Neural cell (in vitro differentiated cells): ENCODE data around the gene OR1D5. TPM values are rescaled to one million over a fixed set of nuclear protein-coding genes. Genes with fewer than 3 reads are reported as not detected.
"Not testable (repeated sequence)": the region's sequence is repeated elsewhere in the genome, so short reads cannot be mapped to it uniquely, and the experiment has no call there.

Source experiments
- H2AFZ ChIP-seq: fragments of 200-600, 300-800 bp; sonication (generic), shearing (Covaris generic); 2 replicates; pipeline ENCODE4 v1.6.0; 2014; ENCODE audit warnings: low read depth, mild to moderate bottlenecking, antibody characterized with exemption, low read length, moderate library complexity
- H3F3A ChIP-seq: fragments of 200-600 bp; shearing (Covaris generic); 2 replicates; pipeline ENCODE4 v1.6.1; 2016; ENCODE audit warnings: mild to moderate bottlenecking, moderate library complexity, mixed read lengths, antibody characterized with exemption, low read length; ENCODE audit not compliant: insufficient read depth, poor library complexity, severe bottlenecking
- H3K27ac ChIP-seq: fragments of 200-600, 300-800 bp; sonication (generic), shearing (Covaris generic); 2 replicates; pipeline ENCODE4 v1.5.1; 2014; ENCODE audit warnings: mild to moderate bottlenecking, low read length, moderate library complexity
- H3K27me3 ChIP-seq: fragments of 300-800, 200-600 bp; sonication (generic), shearing (Covaris generic); 2 replicates; pipeline ENCODE4 v1.6.0; 2014; ENCODE audit warnings: mild to moderate bottlenecking, low read depth, low read length, moderate library complexity; ENCODE audit not compliant: insufficient read depth
- H3K36me3 ChIP-seq: fragments of 300-800, 200-600 bp; sonication (generic), shearing (Covaris generic); 2 replicates; pipeline ENCODE4 v1.5.1; 2014; ENCODE audit warnings: mild to moderate bottlenecking, antibody characterized with exemption, low read length, moderate library complexity; ENCODE audit not compliant: insufficient read depth
- H3K4me2 ChIP-seq: fragments of 300-800, 200-600 bp; sonication (generic), shearing (Covaris generic); 2 replicates; pipeline ENCODE4 v1.6.0; 2014; ENCODE audit warnings: mild to moderate bottlenecking, low read length
- H3K4me3 ChIP-seq: fragments of 300-800, 200-600 bp; sonication (generic), shearing (Covaris generic); 2 replicates; pipeline ENCODE4 v1.5.1; 2014; ENCODE audit warnings: mild to moderate bottlenecking, low read length, moderate library complexity
- H3K79me2 ChIP-seq: fragments of 200-600 bp; shearing (Covaris generic); replicated peaks from 2 replicates; pipeline ENCODE4 v1.6.0; 2014; ENCODE audit warnings: mild to moderate bottlenecking, low read length, moderate library complexity; ENCODE audit not compliant: insufficient read depth
- H3K9ac ChIP-seq: fragments of 300-800, 200-600 bp; sonication (generic), shearing (Covaris generic); 2 replicates; pipeline ENCODE4 v1.6.1; 2016; ENCODE audit warnings: mild to moderate bottlenecking, low read length, mixed read lengths
- H3K9me2 ChIP-seq: fragments of 200-600 bp; shearing (Covaris generic); 2 replicates; pipeline ENCODE4 v1.6.1; 2016; ENCODE audit warnings: mild to moderate bottlenecking, low read length, mixed read lengths; ENCODE audit not compliant: insufficient read depth
- H3K9me3 ChIP-seq: fragments of 200-600, 300-800 bp; sonication (generic), shearing (Covaris generic); 2 replicates; pipeline ENCODE4 v1.6.1; 2016; ENCODE audit warnings: mild to moderate bottlenecking, mixed run types, low read length, moderate library complexity, mixed read lengths
- H4K20me1 ChIP-seq: fragments of 200-600 bp; shearing (Covaris generic); 2 replicates; pipeline ENCODE4 v1.6.1; 2016; ENCODE audit warnings: mild to moderate bottlenecking, mixed run types; ENCODE audit not compliant: insufficient read depth
- CTCF ChIP-seq: fragments of 450-650 bp; IDR thresholded peaks from 2 replicates; pipeline ENCODE4 v1.5.1; 2014; ENCODE audit warnings: antibody characterized with exemption, mild to moderate bottlenecking, moderate library complexity; ENCODE audit not compliant: poor library complexity, severe bottlenecking
- EP300 ChIP-seq: fragments of 450-650 bp; conservative IDR thresholded peaks from 2 replicates; pipeline ENCODE4 v1.6.1; 2014; ENCODE audit warnings: antibody characterized with exemption, mild to moderate bottlenecking, moderate library complexity; ENCODE audit not compliant: poor library complexity, severe bottlenecking
- EZH2 ChIP-seq: fragments of 200-600, 300-800 bp; shearing (Covaris generic), sonication (generic); IDR thresholded peaks from 2 replicates; pipeline ENCODE4 v1.6.1; 2014; ENCODE audit warnings: antibody characterized with exemption, low read length, borderline replicate concordance, mild to moderate bottlenecking; ENCODE audit not compliant: insufficient read depth, poor library complexity, severe bottlenecking
- MXI1 ChIP-seq: fragments of 450-650 bp; conservative IDR thresholded peaks from 2 replicates; pipeline ENCODE4 v1.6.1; 2014; ENCODE audit warnings: antibody characterized with exemption, mild to moderate bottlenecking; ENCODE audit not compliant: poor library complexity, severe bottlenecking
- POLR2AphosphoS5 ChIP-seq: IDR thresholded peaks from 2 replicates; pipeline ENCODE4 v1.6.1; 2012
- RAD21 ChIP-seq: fragments of 450-650 bp; conservative IDR thresholded peaks from 2 replicates; pipeline ENCODE4 v1.6.1; 2014; ENCODE audit warnings: antibody characterized with exemption, mild to moderate bottlenecking, moderate library complexity
- REST ChIP-seq: IDR thresholded peaks from 2 replicates; pipeline ENCODE4 v1.6.1; 2012; ENCODE audit warnings: borderline replicate concordance
- SMC3 ChIP-seq: fragments of 450-650 bp; conservative IDR thresholded peaks from 2 replicates; pipeline ENCODE4 v1.6.1; 2014; ENCODE audit warnings: antibody characterized with exemption, mild to moderate bottlenecking, moderate library complexity; ENCODE audit not compliant: poor library complexity
- TAF1 ChIP-seq: IDR thresholded peaks from 2 replicates; pipeline ENCODE4 v1.6.1; 2012; ENCODE audit warnings: low read depth
- polyA plus RNA-seq: library from polyadenylated mRNA; depleted of rRNA; stranded (reverse); fragments of >200 nt; gene quantifications from 2 replicates; pipeline ENCODE4 v1.2.3, GENCODE V29; 2014

The OR1D5 gene
- polyA plus RNA-seq, 1 donor from 2014 or later = not detected

- H3K4me3 ChIP-seq = no peak overlapping the region
- H3K79me2 ChIP-seq = no peaks in the 10 kb centered on the region
- no peaks in the 10 kb centered on the region for H3K27me3 ChIP-seq
- no peak overlapping the region for H3K27ac ChIP-seq
- no peak overlapping the region for H3K4me2 ChIP-seq
- H3K9me3 ChIP-seq = no peaks in the 10 kb centered on the region
- H3K9me2 ChIP-seq = no peaks in the 10 kb centered on the region
- no peaks in the 10 kb centered on the region for H4K20me1 ChIP-seq
- no peak overlapping the region for H2AFZ ChIP-seq
- H3K9ac ChIP-seq = no peak overlapping the region
- no peaks in the 10 kb centered on the region for H3K36me3 ChIP-seq
- TF ChIP-seq EZH2 = no peak
- H3F3A ChIP-seq = no peaks in the 10 kb centered on the region
These were observed 30.2 kb downstream of the OR1D5 start for GRCh38 chr17:3033248-3033640.

- no peaks in the 10 kb centered on the region for H3K36me3 ChIP-seq
- H3F3A ChIP-seq = no peaks in the 10 kb centered on the region
- H3K27me3 ChIP-seq = no peaks in the 10 kb centered on the region
- no peak overlapping the region for H3K4me3 ChIP-seq
- no peaks in the 10 kb centered on the region for H4K20me1 ChIP-seq
- H3K9me2 ChIP-seq = no peaks in the 10 kb centered on the region
- no peak overlapping the region for H3K4me2 ChIP-seq
- no peak overlapping the region for H2AFZ ChIP-seq
- no peak overlapping the region for H3K9ac ChIP-seq
- TF ChIP-seq SMC3 (no peak), TAF1 (no peak), REST (no peak), POLR2AphosphoS5 (no peak), MXI1 (no peak), EZH2 (no peak), EP300 (no peak), CTCF (no peak), RAD21 (no peak)
- no peaks in the 10 kb centered on the region for H3K9me3 ChIP-seq
- H3K79me2 ChIP-seq = no peaks in the 10 kb centered on the region
- no peak overlapping the region for H3K27ac ChIP-seq
These were observed 30.9 kb downstream of the OR1D5 start for GRCh38 chr17:3032258-3033247.

GRCh38 chr17:3030852-3031470 lies 32.4 kb downstream of the OR1D5 start:
- not testable (repeated sequence) for H2AFZ ChIP-seq, H3K27me3 ChIP-seq, H3K79me2 ChIP-seq, H3K9me3 ChIP-seq, H3K9ac ChIP-seq, H3K9me2 ChIP-seq, H3F3A ChIP-seq, H3K4me3 ChIP-seq, H3K4me2 ChIP-seq, H3K36me3 ChIP-seq, H4K20me1 ChIP-seq, H3K27ac ChIP-seq
